Measurements from ENCODE around the gene TVP23B. TPM values are rescaled to one million over a fixed set of nuclear protein-coding genes. Genes with fewer than 3 reads are reported as not detected.
A peak's percentile ranks its signal among the peaks of the same experiment; 100 is the strongest.
"Not testable (repeated sequence)": the region's sequence is repeated elsewhere in the genome, so short reads cannot be mapped to it uniquely, and the experiment has no call there.

TVP23B gene
- total and polyA plus RNA-seq, 2 donors (not counting 1 experiment from before 2014, with no cell fraction given) = 6.6 to 37.1 TPM

DNA sequence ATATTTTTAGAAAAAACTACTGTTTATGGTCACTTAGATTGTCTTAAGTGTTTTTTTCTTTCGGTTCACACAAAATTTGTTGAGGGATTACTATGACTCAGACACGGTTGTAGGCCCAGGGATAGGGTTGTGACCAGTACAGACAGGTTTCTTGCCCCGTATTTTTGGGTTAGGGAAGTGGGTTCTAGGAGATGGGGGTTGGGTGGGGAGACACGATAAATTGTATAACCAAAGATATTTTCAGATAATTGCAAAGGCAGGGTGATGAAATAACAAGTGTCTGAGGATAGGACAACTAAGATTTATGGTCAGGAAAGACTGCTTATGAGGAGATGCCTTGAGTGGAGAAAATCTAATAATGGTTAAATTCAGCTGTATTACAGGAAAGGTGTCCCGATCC, 822 bp downstream of the TVP23B start:
- ATAC-seq (ENCODE audit: low read depth); H3K4me2 ChIP-seq (replicated peaks; ENCODE audit: low read depth, low read length, poor library complexity, severe bottlenecking); H3K27me3 Mint-ChIP-seq; H3K9me3 Mint-ChIP-seq (ENCODE audit: insufficient read depth); H3K79me2 ChIP-seq (ENCODE audit: control insufficient read depth, insufficient read depth, low read length); H3K27ac ChIP-seq (ENCODE audit: low read length in 2 of 2); DNase-seq; H3K27me3 ChIP-seq (replicated peaks in 1 of 4; ENCODE audit: control extremely low read depth in 1 of 4, control insufficient read depth in 3 of 4, insufficient read depth in 4 of 4, low read length in 3 of 4); H3K9me3 ChIP-seq (ENCODE audit: control extremely low read depth in 1 of 3, control insufficient read depth in 2 of 3, insufficient read depth in 1 of 3, low read length in 2 of 3); CTCF ChIA-PET; H2AFZ ChIP-seq (ENCODE audit: insufficient read depth, low read depth, low read length, poor library complexity, severe bottlenecking); POLR2A ChIA-PET; intact Hi-C loops (cut with micrococcal nuclease); H3K4me1 ChIP-seq (ENCODE audit: control insufficient read depth in 2 of 2, insufficient read depth in 2 of 2, low read length in 2 of 2); H4K20me1 ChIP-seq (ENCODE audit: control insufficient read depth, insufficient read depth, low read length, poor library complexity, severe bottlenecking); H3K36me3 ChIP-seq (replicated peaks in 1 of 2; ENCODE audit: control extremely low read depth in 1 of 2, control insufficient read depth in 1 of 2, extremely low read depth in 1 of 2, insufficient read depth in 2 of 2, low read length in 1 of 2): not testable (repeated sequence)
- Histone ChIP-seq H3K9ac (ENCODE audit: low read length) (peak overlapping the region; percentile 67), H3K4me3 (ENCODE audit: control extremely low read depth in 1 of 5, extremely low read depth in 1 of 5, insufficient read depth in 1 of 5, low read depth in 2 of 5, low read length in 4 of 5) (peak overlapping the region in 3 of 5 experiments; percentile 56 to 62 (median 59))
- peaks cover 23% of the 10 kb centered on the region for H3K4me1 Mint-ChIP-seq
- peak overlapping the region; percentile 15 for H3K27ac Mint-ChIP-seq
- no CpG with 5 or more reads among the region's 5 CpGs for WGBS (ENCODE audit: insufficient coverage)
- H3K4me3 Mint-ChIP-seq = peak overlapping the region; percentile 29

GRCh38 chr17:18785933-18786332, 5.0 kb downstream of the TVP23B start:
- H3K79me2 ChIP-seq (ENCODE audit: control insufficient read depth, insufficient read depth, low read length); intact Hi-C loops (cut with micrococcal nuclease): not testable (repeated sequence)

DNA sequence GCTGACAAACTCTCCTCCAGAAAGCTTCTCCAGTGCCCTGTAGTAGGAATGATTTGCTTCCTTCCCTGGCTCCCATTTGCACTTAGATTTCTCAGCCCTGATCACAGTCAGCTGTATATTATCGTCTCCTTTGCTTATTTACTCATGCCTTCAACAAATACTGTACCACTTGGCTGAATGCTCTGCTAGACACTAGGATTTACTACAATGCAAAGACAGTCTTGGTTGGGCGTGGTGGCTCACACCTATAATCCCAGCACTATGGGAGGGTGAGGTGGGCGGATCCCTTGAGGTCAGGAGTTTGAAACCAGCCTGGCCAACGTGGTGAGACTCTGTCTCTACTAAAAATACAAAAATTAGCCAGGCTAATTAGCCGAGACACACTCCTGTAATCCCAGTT, 5.9 kb downstream of the TVP23B start:
- H3K27me3 Mint-ChIP-seq; ATAC-seq (ENCODE audit: low read depth); H3K27ac ChIP-seq (ENCODE audit: low read length in 2 of 2); H3K4me3 Mint-ChIP-seq; H3K9me3 Mint-ChIP-seq (ENCODE audit: insufficient read depth); CTCF ChIA-PET; H3K36me3 ChIP-seq (replicated peaks in 1 of 2; ENCODE audit: control extremely low read depth in 1 of 2, control insufficient read depth in 1 of 2, extremely low read depth in 1 of 2, insufficient read depth in 2 of 2, low read length in 1 of 2); H3K9ac ChIP-seq (ENCODE audit: low read length); DNase-seq; H3K27ac Mint-ChIP-seq; POLR2A ChIA-PET; H4K20me1 ChIP-seq (ENCODE audit: control insufficient read depth, insufficient read depth, low read length, poor library complexity, severe bottlenecking); H3K9me3 ChIP-seq (ENCODE audit: control extremely low read depth in 1 of 3, control insufficient read depth in 2 of 3, insufficient read depth in 1 of 3, low read length in 2 of 3); H3K27me3 ChIP-seq (replicated peaks in 1 of 4; ENCODE audit: control extremely low read depth in 1 of 4, control insufficient read depth in 3 of 4, insufficient read depth in 4 of 4, low read length in 3 of 4); intact Hi-C loops (cut with micrococcal nuclease); H3K4me1 ChIP-seq (ENCODE audit: control insufficient read depth in 2 of 2, insufficient read depth in 2 of 2, low read length in 2 of 2); H3K79me2 ChIP-seq (ENCODE audit: control insufficient read depth, insufficient read depth, low read length); H2AFZ ChIP-seq (ENCODE audit: insufficient read depth, low read depth, low read length, poor library complexity, severe bottlenecking); H3K4me2 ChIP-seq (replicated peaks; ENCODE audit: low read depth, low read length, poor library complexity, severe bottlenecking); H3K4me3 ChIP-seq (ENCODE audit: control extremely low read depth in 1 of 5, extremely low read depth in 1 of 5, insufficient read depth in 1 of 5, low read depth in 2 of 5, low read length in 4 of 5): not testable (repeated sequence)
- WGBS (ENCODE audit: insufficient coverage) = no CpG with 5 or more reads among the region's 5 CpGs
- H3K4me1 Mint-ChIP-seq = peaks cover 24% of the 10 kb centered on the region

More at GRCh38 chr17:18785933-18786332, 5.0 kb downstream of the TVP23B start:
- H3K27me3 Mint-ChIP-seq; H3K9ac ChIP-seq (ENCODE audit: low read length); H3K4me3 Mint-ChIP-seq; H3K4me2 ChIP-seq (replicated peaks; ENCODE audit: low read depth, low read length, poor library complexity, severe bottlenecking); DNase-seq; H4K20me1 ChIP-seq (ENCODE audit: control insufficient read depth, insufficient read depth, low read length, poor library complexity, severe bottlenecking); H2AFZ ChIP-seq (ENCODE audit: insufficient read depth, low read depth, low read length, poor library complexity, severe bottlenecking); POLR2A ChIA-PET; H3K9me3 Mint-ChIP-seq (ENCODE audit: insufficient read depth); CTCF ChIA-PET; ATAC-seq (ENCODE audit: low read depth); H3K27me3 ChIP-seq (replicated peaks in 1 of 4; ENCODE audit: control extremely low read depth in 1 of 4, control insufficient read depth in 3 of 4, insufficient read depth in 4 of 4, low read length in 3 of 4); H3K9me3 ChIP-seq (ENCODE audit: control extremely low read depth in 1 of 3, control insufficient read depth in 2 of 3, insufficient read depth in 1 of 3, low read length in 2 of 3); H3K36me3 ChIP-seq (replicated peaks in 1 of 2; ENCODE audit: control extremely low read depth in 1 of 2, control insufficient read depth in 1 of 2, extremely low read depth in 1 of 2, insufficient read depth in 2 of 2, low read length in 1 of 2); H3K4me3 ChIP-seq (ENCODE audit: control extremely low read depth in 1 of 5, extremely low read depth in 1 of 5, insufficient read depth in 1 of 5, low read depth in 2 of 5, low read length in 4 of 5); H3K27ac ChIP-seq (ENCODE audit: low read length in 2 of 2); H3K4me1 ChIP-seq (ENCODE audit: control insufficient read depth in 2 of 2, insufficient read depth in 2 of 2, low read length in 2 of 2); H3K27ac Mint-ChIP-seq: not testable (repeated sequence)
- H3K4me1 Mint-ChIP-seq = peaks cover 27% of the 10 kb centered on the region
- no CpG with 5 or more reads among the region's 1 CpG for WGBS (ENCODE audit: insufficient coverage)

DNA sequence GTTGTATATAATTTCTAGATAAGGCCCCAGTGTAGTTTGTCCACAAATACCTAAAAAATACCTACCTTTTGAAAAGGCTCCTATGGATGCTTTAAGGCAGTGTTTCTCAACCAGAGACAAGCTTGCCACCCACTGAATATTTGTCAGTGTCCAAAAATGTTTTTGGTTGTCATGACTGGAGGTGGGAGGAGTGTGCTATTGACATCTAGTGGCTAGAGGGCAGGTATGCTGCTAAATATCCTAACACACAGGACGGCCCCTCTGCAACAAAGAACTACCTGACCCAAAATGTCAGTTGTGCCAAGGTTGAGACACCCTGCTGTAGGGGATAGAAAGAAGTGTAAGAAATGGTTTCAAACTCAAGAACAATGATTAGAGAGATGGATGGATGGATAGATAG, 10.4 kb downstream of the TVP23B start:
- H3K9me3 Mint-ChIP-seq (ENCODE audit: insufficient read depth); H3K27me3 ChIP-seq (replicated peaks in 1 of 4; ENCODE audit: control extremely low read depth in 1 of 4, control insufficient read depth in 3 of 4, insufficient read depth in 4 of 4, low read length in 3 of 4); H3K4me2 ChIP-seq (replicated peaks; ENCODE audit: low read depth, low read length, poor library complexity, severe bottlenecking); H3K79me2 ChIP-seq (ENCODE audit: control insufficient read depth, insufficient read depth, low read length); H3K27me3 Mint-ChIP-seq; POLR2A ChIA-PET; H2AFZ ChIP-seq (ENCODE audit: insufficient read depth, low read depth, low read length, poor library complexity, severe bottlenecking); H3K4me3 Mint-ChIP-seq; DNase-seq; H3K4me3 ChIP-seq (ENCODE audit: control extremely low read depth in 1 of 5, extremely low read depth in 1 of 5, insufficient read depth in 1 of 5, low read depth in 2 of 5, low read length in 4 of 5); CTCF ChIA-PET; H3K27ac Mint-ChIP-seq; H3K9me3 ChIP-seq (ENCODE audit: control extremely low read depth in 1 of 3, control insufficient read depth in 2 of 3, insufficient read depth in 1 of 3, low read length in 2 of 3); H3K27ac ChIP-seq (ENCODE audit: low read length in 2 of 2); H3K36me3 ChIP-seq (replicated peaks in 1 of 2; ENCODE audit: control extremely low read depth in 1 of 2, control insufficient read depth in 1 of 2, extremely low read depth in 1 of 2, insufficient read depth in 2 of 2, low read length in 1 of 2); H3K4me1 ChIP-seq (ENCODE audit: control insufficient read depth in 2 of 2, insufficient read depth in 2 of 2, low read length in 2 of 2); H4K20me1 ChIP-seq (ENCODE audit: control insufficient read depth, insufficient read depth, low read length, poor library complexity, severe bottlenecking); intact Hi-C loops (cut with micrococcal nuclease); H3K9ac ChIP-seq (ENCODE audit: low read length): not testable (repeated sequence)
- WGBS (ENCODE audit: insufficient coverage) = no CpG with 5 or more reads among the region's 1 CpG
- peak; percentile 39 for ATAC-seq (ENCODE audit: low read depth)
- peaks cover 19% of the 10 kb centered on the region for H3K4me1 Mint-ChIP-seq
